PC-9 (cell line): Measurements from ENCODE around the gene TMEM125. TPM values are rescaled to one million over a fixed set of nuclear protein-coding genes. Genes with fewer than 3 reads are reported as not detected.

Source experiments
- BruUV-seq: library from RNA; stranded (reverse); fragments of 400-500 nt; replicated peaks from 2 replicates; lab custom pipeline; 2021; lab: Mats Ljungman, UMichigan
- CTCF ChIA-PET: fragments of 300-600 bp; sonication (Branson Sonifier 250); formaldehyde crosslinking; loops from one replicate; lab custom pipeline; 2022; ENCODE audit warnings: antibody characterized with exemption; lab: Charles Lee
- POLR2A ChIA-PET: fragments of 300-600 bp; sonication (Branson Sonifier 250); formaldehyde crosslinking; loops from one replicate; lab custom pipeline; 2022; ENCODE audit warnings: antibody characterized with exemption; ENCODE audit not compliant: unreplicated experiment; lab: Charles Lee
- DNase-seq, 2 experiments: peaks; one replicate each; pipeline versions ENCODE4 v3.0.0 to v3.0.0-alpha.2; 2015 to 2022; ENCODE audit warnings: mixed read lengths in 1 of 2
- H2AFZ ChIP-seq: fragments of 200-600 bp; sonication (generic); 2 replicates; pipeline ENCODE4 v1.8.1; 2017; ENCODE audit warnings: antibody characterized with exemption
- H3F3A ChIP-seq: fragments of 200-600 bp; sonication (generic); 2 replicates; pipeline ENCODE4 v1.8.1; 2017; ENCODE audit warnings: antibody characterized with exemption, mild to moderate bottlenecking, low read depth; ENCODE audit not compliant: insufficient read depth
- H3K27ac ChIP-seq: fragments of 200-600 bp; sonication (generic); 2 replicates; pipeline ENCODE4 v1.6.1; 2016; ENCODE audit warnings: mixed run types
- H3K27me3 ChIP-seq: fragments of 200-600 bp; sonication (generic); 2 replicates; pipeline ENCODE4 v1.6.1; 2016; ENCODE audit warnings: low read depth, mixed run types; ENCODE audit not compliant: insufficient read depth
- H3K36me3 ChIP-seq: fragments of 200-600 bp; sonication (generic); 2 replicates; pipeline ENCODE4 v1.6.1; 2016; ENCODE audit warnings: low read depth, mixed run types
- H3K4me1 ChIP-seq: fragments of 200-600 bp; sonication (generic); replicated peaks from 2 replicates; pipeline ENCODE4 v1.6.1; 2016; ENCODE audit warnings: mixed run types; ENCODE audit not compliant: insufficient read depth
- H3K4me2 ChIP-seq: fragments of 200-600 bp; sonication (generic); 2 replicates; pipeline ENCODE4 v1.6.1; 2017; ENCODE audit warnings: mixed run types
- H3K4me3 ChIP-seq: fragments of 200-600 bp; sonication (generic); 2 replicates; pipeline ENCODE4 v1.6.1; 2016; ENCODE audit warnings: mixed run types
- H3K79me2 ChIP-seq: fragments of 200-600 bp; sonication (generic); 2 replicates; pipeline ENCODE4 v1.6.1; 2017; ENCODE audit warnings: low read depth, mixed run types
- H3K9me2 ChIP-seq: fragments of 200-600 bp; sonication (generic); 2 replicates; pipeline ENCODE4 v1.8.1; 2017; ENCODE audit warnings: mild to moderate bottlenecking; ENCODE audit not compliant: insufficient read depth
- H3K9me3 ChIP-seq: fragments of 200-600 bp; sonication (generic); 2 replicates; pipeline ENCODE4 v1.8.1; 2016; ENCODE audit warnings: low read depth; ENCODE audit not compliant: insufficient read depth
- H4K20me1 ChIP-seq: fragments of 200-600 bp; sonication (generic); 2 replicates; pipeline ENCODE4 v1.8.1; 2017; ENCODE audit not compliant: insufficient read depth
- CTCF ChIP-seq: fragments of 200-600 bp; sonication (generic); conservative IDR thresholded peaks from 2 replicates; pipeline ENCODE4 v1.6.1; 2017; ENCODE audit warnings: mixed run types, antibody characterized with exemption, mild to moderate bottlenecking, moderate library complexity
- EZH2 ChIP-seq: fragments of 200-600 bp; sonication (generic); IDR thresholded peaks from 2 replicates; pipeline ENCODE4 v1.8.0; 2017; ENCODE audit warnings: antibody characterized with exemption, low read depth
- intact Hi-C: fragments of 100-400 bp; cut with micrococcal nuclease; formaldehyde crosslinking; loops from one replicate; pipeline ENCODE4 v1.10.0; 2022; ENCODE audit not compliant: unreplicated experiment
- total RNA-seq: library from RNA; stranded (reverse); gene quantifications from 2 replicates; pipeline ENCODE4 v1.2.3, GENCODE V29; 2021

The TMEM125 gene
- total RNA-seq, 1 experiment from 2014 or later: 55.6 TPM

- no TSS peak for BruUV-seq
- intact Hi-C loops: loop anchor here (1.0 to 5.0 kb wide), 5 partner anchors 38 to 82 kb away; partner anchors contain the start of gene CDC20
- H2AFZ ChIP-seq: 0 out of 2 replicates have a peak overlapping the region, but pooled peaks have one; percentile 80
Observed at GRCh38 chr1:43284546-43285110, 14.8 kb downstream of the TMEM125 start.

DNA sequence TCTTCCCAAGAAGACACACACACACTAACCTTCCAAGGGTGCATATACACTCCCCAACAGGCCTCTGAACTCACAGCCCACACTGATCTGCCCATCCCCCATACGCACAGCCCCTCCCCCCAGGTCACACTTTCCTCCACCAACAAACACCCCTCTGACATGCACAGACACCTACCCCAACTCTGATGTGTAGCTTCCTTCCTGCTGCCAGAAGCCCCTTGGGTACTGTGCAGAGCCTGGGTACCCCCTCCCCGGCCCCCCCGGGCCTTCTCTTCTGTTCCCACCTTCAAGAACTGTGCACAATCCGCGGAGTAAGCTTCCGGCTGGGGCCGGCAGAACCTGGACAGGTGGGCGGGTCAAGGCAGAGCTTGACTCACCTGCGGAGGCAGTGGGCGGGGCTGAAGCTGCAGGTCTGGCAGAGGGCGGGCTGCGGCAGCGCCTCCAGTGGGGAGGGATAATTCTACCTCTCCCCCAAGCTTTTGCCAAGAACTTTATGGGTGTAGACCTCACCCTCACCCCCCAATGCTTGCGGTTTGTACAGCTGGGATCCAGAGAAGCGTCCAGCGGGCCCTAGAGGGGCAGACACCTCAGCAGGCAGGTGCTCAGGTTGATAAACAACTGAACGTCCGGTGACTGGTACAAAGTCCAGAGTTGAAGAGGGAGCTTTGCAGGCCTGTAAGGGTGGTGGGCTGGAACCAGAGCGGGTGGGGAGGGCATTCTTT lies 15.6 kb downstream of the TMEM125 start, which contains the start of gene C1orf210:
C1orf210 (minus strand) TSS at position 313 of the 722 bp plus-strand sequence. CDS start 2,311 bp downstream, outside the sequence.
- BruUV-seq: no TSS peak
- H3K4me2 ChIP-seq: peak within 1 kb of the TSS; percentile 99

More at GRCh38 chr1:43284546-43285110, 14.8 kb downstream of the TMEM125 start:
- TF ChIP-seq CTCF (no peak), EZH2 (no peak)
- Histone ChIP-seq H3K4me2 (peak overlapping the region; percentile 99), H3K79me2 (peaks cover 20% of the 10 kb centered on the region), H3K9me2 (no peaks in the 10 kb centered on the region), H3K4me3 (peak overlapping the region; percentile 71), H3F3A (no peaks in the 10 kb centered on the region; the same call in 1 of the 2 replicates), H3K36me3 (no peaks in the 10 kb centered on the region), H3K27ac (peak overlapping the region; percentile 16; the same call in 1 of the 2 replicates), H3K4me1 (peaks cover 22% of the 10 kb centered on the region), H4K20me1 (no peaks in the 10 kb centered on the region), H3K27me3 (no peaks in the 10 kb centered on the region), H3K9me3 (no peaks in the 10 kb centered on the region)
- DNase-seq: peak; percentile 31 to 36
- ChIA-PET CTCF (interaction anchor here (0.9 to 1.4 kb wide), 2 partner anchors 25 to 130 kb away, joined by 3 to 4 read pairs; no protein-coding TSS in a partner anchor), POLR2A (interaction anchor here (0.6 to 0.7 kb wide), 2 partner anchors 11 to 13 kb away, joined by 3 to 5 read pairs; no protein-coding TSS in a partner anchor)

More for the DNA sequence above, 15.6 kb downstream of the TMEM125 start, which contains the start of gene C1orf210:
- POLR2A ChIA-PET: interaction anchor here (0.6 to 1.3 kb wide), 16 partner anchors 9 to 708 kb away, joined by 3 to 37 read pairs (median 6); partner anchors contain the start of genes CDC20 and ELOVL1
- no peaks in the 10 kb centered on the region for H4K20me1 ChIP-seq
- peak; percentile 70 for TF ChIP-seq CTCF
- no peak for TF ChIP-seq EZH2
- no peaks in the 10 kb centered on the region; the same call in 1 of the 2 replicates for H3F3A ChIP-seq
- no peaks in the 10 kb centered on the region for H3K27me3 ChIP-seq
- H3K36me3 ChIP-seq: no peaks in the 10 kb centered on the region
- peak within 1 kb of the TSS; percentile 21 for H3K27ac ChIP-seq
- H3K9me2 ChIP-seq: no peaks in the 10 kb centered on the region
- intact Hi-C loops: loop anchor here (1.0 to 5.0 kb wide), 5 partner anchors 37 to 81 kb away; partner anchors contain the start of gene CDC20
- H3K9me3 ChIP-seq: no peaks in the 10 kb centered on the region
- H3K4me1 ChIP-seq: peaks cover 22% of the 10 kb centered on the region
- peaks cover 20% of the 10 kb centered on the region for H3K79me2 ChIP-seq
- peak; percentile 91 to 97 for DNase-seq
- CTCF ChIA-PET: interaction anchor here (0.6 to 1.4 kb wide), 11 partner anchors 9 to 365 kb away, joined by 3 to 14 read pairs (median 4); partner anchors contain the start of genes CFAP57 and EBNA1BP2
- peak within 1 kb of the TSS; percentile 80 for H2AFZ ChIP-seq
- H3K4me3 ChIP-seq: peak within 1 kb of the TSS; percentile 71
